ENCODE results near the gene INPP5F. TPM values are rescaled to one million over a fixed set of nuclear protein-coding genes. Genes with fewer than 3 reads are reported as not detected.

Gene INPP5F
- total and polyA plus RNA-seq, 2 of the 13 experiments (the other 11 are each of a cell fraction or from before 2014, with no cell fraction given): 12.5 to 15.7 TPM

GRCh38 chr10:119786117-119786769 lies 60.4 kb downstream of the INPP5F start (continued):
- TF ChIP-seq CREM (IDR thresholded peaks at IDR 0.05) (0 out of 2 replicates have a peak, but pooled peaks have one; percentile 27), CREM (CRISPR knock-in tag; IDR thresholded peaks at IDR 0.05) (no peak), TFE3 (CRISPR knock-in tag; IDR thresholded peaks at IDR 0.05) (0 out of 2 replicates have a peak, but pooled peaks have one; percentile 8), SOX13 (IDR thresholded peaks at IDR 0.05) (0 out of 2 replicates have a peak, but pooled peaks have one; percentile 12), SOX13 (CRISPR knock-in tag; conservative IDR thresholded peaks at IDR 0.05 in 1 of 2, IDR thresholded peaks at IDR 0.05 in 1 of 2) (peak in 1 of 2 experiments; percentile 78; a peak in 2 of 4 replicates), PATZ1 (CRISPR knock-in tag; IDR thresholded peaks at IDR 0.05) (peak; percentile 65), GATA4 (IDR thresholded peaks at IDR 0.05; ENCODE audit: borderline replicate concordance, low read depth) (peak; percentile 44; the same call in 1 of the 2 replicates), ARNTL (CRISPR knock-in tag; IDR thresholded peaks at IDR 0.05) (no peak), PAXIP1 (CRISPR knock-in tag; conservative IDR thresholded peaks at IDR 0.05) (peak; percentile 23; the same call in 1 of the 2 replicates), SKI (IDR thresholded peaks at IDR 0.05; ENCODE audit: partially characterized antibody) (no peak), FOXP4 (CRISPR knock-in tag; IDR thresholded peaks at IDR 0.05) (peak; percentile 64; the same call in 1 of the 2 replicates), ZNF292 (CRISPR knock-in tag; IDR thresholded peaks at IDR 0.05; ENCODE audit: borderline replicate concordance, low read depth) (no peak), JDP2 (CRISPR knock-in tag; IDR thresholded peaks at IDR 0.05; ENCODE audit: borderline replicate concordance) (no peak), ESRRA (CRISPR knock-in tag; IDR thresholded peaks at IDR 0.05; ENCODE audit: low read depth) (no peak), PPARG (CRISPR knock-in tag; conservative IDR thresholded peaks at IDR 0.05) (0 out of 2 replicates have a peak, but pooled peaks have one; percentile 28), ELF3 (CRISPR knock-in tag; IDR thresholded peaks at IDR 0.05) (peak; percentile 38; the same call in 1 of the 2 replicates), SAP130 (CRISPR knock-in tag; IDR thresholded peaks at IDR 0.05; ENCODE audit: low read depth) (peak; percentile 60), ZNF331 (CRISPR knock-in tag; IDR thresholded peaks at IDR 0.05) (peak; percentile 34; the same call in 1 of the 2 replicates)
